Lower lobe of right lung (tissue), 2 donors: Measurements from ENCODE around the gene NYAP2. TPM values are rescaled to one million over a fixed set of nuclear protein-coding genes. Genes with fewer than 3 reads are reported as not detected.

Experiments
- ATAC-seq, 2 donors: fragments of 200-7000 bp; cut with Tn5 transposase; one replicate each; pipeline ENCODE4 v1.9.1; 2020 to 2022; ENCODE audit warnings: mild to moderate bottlenecking in 2 of 2, moderate library complexity in 2 of 2
- DNase-seq: peaks from one replicate; pipeline ENCODE4 v3.0.0-alpha.2; 2020
- H3K27ac ChIP-seq: fragments of 200-600 bp; one replicate; pipeline ENCODE4 v1.8.0; 2022
- H3K27me3 ChIP-seq: fragments of 200-600 bp; one replicate; pipeline ENCODE4 v1.8.0; 2022; ENCODE audit warnings: low read depth
- H3K36me3 ChIP-seq: fragments of 200-600 bp; one replicate; pipeline ENCODE4 v1.8.0; 2022; ENCODE audit warnings: mild to moderate bottlenecking
- H3K4me1 ChIP-seq: fragments of 200-600 bp; one replicate; pipeline ENCODE4 v1.8.0; 2022
- H3K4me3 ChIP-seq: fragments of 200-600 bp; one replicate; pipeline ENCODE4 v1.8.0; 2022; ENCODE audit warnings: mild to moderate bottlenecking
- H3K9me3 ChIP-seq: fragments of 200-600 bp; one replicate; pipeline ENCODE4 v1.8.0; 2022
- intact Hi-C: fragments of 100-400 bp; cut with DNase I; formaldehyde crosslinking; loops from one replicate; pipeline ENCODE4 v1.11.0; 2022
- total RNA-seq: library from RNA; stranded (reverse); fragmentation: NEBNext Ultra II Directional; extraction: Animal tissue kit (Norgen Biotek cat#: 25700); gene quantifications from one replicate; pipeline ENCODE4 v1.2.1, GENCODE V29; 2021
- TF ChIP-seq, protein P1 (sequence below): fragments of 200-600 bp; IDR thresholded peaks from one replicate; pipeline ENCODE4 v1.8.0; 2022; ENCODE audit warnings: antibody characterized with exemption, mild to moderate bottlenecking
- donor health status: DM: no; HTN: yes; CAD: no; lungs with severe emphysema.

NYAP2 gene
- total RNA-seq, 1 donor from 2014 or later = 1.1 TPM

DNA sequence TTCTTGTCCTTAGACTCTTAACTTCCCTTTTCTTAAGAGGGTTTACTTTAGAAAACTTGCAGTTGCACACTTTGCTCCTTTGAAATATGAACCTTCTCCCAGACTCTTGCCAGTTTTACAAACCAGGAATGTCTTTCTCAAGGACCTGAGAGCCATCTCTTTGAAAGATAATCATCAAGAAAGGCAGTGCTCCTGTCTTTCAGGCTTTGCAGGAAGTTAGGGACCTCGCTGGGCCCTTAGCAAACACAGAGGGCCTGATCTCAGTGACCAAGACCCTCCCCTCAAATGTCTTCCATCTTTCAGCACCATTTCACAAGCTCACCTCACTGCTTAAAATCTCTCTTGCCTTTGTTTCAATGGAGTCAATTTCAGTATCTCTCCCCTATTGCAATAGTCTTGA is 32.0 kb upstream of the NYAP2 start:
- no peaks in the 10 kb centered on the region for H3K9me3 ChIP-seq
- DNase-seq (no peak), ATAC-seq (no peak)
- TF ChIP-seq, protein P1, sequence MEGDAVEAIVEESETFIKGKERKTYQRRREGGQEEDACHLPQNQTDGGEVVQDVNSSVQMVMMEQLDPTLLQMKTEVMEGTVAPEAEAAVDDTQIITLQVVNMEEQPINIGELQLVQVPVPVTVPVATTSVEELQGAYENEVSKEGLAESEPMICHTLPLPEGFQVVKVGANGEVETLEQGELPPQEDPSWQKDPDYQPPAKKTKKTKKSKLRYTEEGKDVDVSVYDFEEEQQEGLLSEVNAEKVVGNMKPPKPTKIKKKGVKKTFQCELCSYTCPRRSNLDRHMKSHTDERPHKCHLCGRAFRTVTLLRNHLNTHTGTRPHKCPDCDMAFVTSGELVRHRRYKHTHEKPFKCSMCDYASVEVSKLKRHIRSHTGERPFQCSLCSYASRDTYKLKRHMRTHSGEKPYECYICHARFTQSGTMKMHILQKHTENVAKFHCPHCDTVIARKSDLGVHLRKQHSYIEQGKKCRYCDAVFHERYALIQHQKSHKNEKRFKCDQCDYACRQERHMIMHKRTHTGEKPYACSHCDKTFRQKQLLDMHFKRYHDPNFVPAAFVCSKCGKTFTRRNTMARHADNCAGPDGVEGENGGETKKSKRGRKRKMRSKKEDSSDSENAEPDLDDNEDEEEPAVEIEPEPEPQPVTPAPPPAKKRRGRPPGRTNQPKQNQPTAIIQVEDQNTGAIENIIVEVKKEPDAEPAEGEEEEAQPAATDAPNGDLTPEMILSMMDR = no peak
- no peak overlapping the region for H3K4me3 ChIP-seq
- no peaks in the 10 kb centered on the region for H3K36me3 ChIP-seq
- intact Hi-C loops = no loop called here
- H3K4me1 ChIP-seq = no peaks in the 10 kb centered on the region
- H3K27ac ChIP-seq = no peak overlapping the region
- H3K27me3 ChIP-seq = no peaks in the 10 kb centered on the region

DNA sequence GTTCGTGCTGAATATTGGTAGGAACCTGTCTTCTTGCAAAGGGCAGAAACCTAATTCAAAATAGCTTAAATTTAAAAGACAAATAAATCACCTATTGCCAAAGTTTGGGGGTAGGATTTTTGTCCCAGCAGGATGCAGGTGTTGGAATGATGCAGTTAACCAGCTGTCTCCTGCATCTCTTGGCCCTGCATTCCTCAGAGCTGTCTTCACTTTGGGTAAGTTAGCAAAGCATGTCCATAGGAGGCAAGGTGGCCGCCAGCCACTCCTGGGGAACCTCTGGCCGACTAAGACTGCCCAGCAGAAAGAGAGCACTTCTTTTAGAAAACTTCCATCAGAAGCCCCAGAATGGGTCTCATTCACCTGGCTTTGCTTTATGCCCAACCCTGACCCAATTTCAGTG is 20.5 kb upstream of the NYAP2 start:
- H3K27me3 ChIP-seq = no peaks in the 10 kb centered on the region
- H3K36me3 ChIP-seq = no peaks in the 10 kb centered on the region
- H3K4me1 ChIP-seq = no peaks in the 10 kb centered on the region
- H3K27ac ChIP-seq = no peak overlapping the region
- DNase-seq (no peak), ATAC-seq (no peak)
- intact Hi-C loops = no loop called here
- H3K9me3 ChIP-seq = no peaks in the 10 kb centered on the region
- H3K4me3 ChIP-seq = no peak overlapping the region
- TF ChIP-seq, protein P1 = no peak

DNA sequence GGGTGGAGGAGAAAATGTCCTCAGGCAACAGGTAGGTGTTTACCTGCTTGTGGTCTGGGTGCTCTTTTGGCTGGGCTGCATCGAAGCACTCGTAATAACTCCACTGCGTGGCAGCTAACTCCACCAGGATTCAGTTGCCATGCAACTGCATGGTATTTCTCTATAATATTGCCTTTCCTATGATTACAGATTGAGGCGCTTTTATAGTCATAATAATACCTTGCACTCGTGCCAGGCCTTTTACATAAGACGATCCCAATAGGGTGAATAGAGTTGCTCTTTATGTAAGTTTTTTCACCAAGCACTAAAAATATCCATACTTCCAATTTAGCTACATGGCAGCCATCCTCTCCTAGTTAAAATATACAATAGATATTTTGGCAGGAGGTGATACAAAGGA is 19.7 kb upstream of the NYAP2 start:
- H3K36me3 ChIP-seq = no peaks in the 10 kb centered on the region
- H3K4me3 ChIP-seq = no peak overlapping the region
- H3K9me3 ChIP-seq = no peaks in the 10 kb centered on the region
- H3K27ac ChIP-seq = no peak overlapping the region
- no peak for DNase-seq
- H3K27me3 ChIP-seq = no peaks in the 10 kb centered on the region
- intact Hi-C loops = no loop called here
- ATAC-seq = no peak
- no peaks in the 10 kb centered on the region for H3K4me1 ChIP-seq
- TF ChIP-seq, protein P1 = no peak

DNA sequence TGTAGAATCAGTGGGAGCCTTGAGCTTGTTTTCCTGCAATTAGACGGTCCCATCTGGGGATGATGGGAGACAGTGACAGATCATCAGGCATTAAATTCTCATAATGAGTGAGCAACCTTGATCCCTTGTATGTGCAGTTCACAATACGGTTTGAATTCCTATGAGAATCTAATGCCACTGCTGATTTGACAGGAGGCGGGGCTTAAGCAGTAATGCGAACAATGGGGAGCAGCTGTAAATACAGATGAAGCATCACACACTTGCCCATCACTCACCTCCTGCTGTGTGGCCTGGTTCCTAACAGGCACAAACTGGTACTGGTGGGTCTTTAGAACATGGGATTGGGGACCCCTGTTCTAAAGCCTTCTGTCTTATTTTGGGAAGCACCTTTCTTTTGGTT is 17.9 kb upstream of the NYAP2 start:
- H3K27me3 ChIP-seq = no peaks in the 10 kb centered on the region
- H3K4me3 ChIP-seq = no peak overlapping the region
- no peaks in the 10 kb centered on the region for H3K36me3 ChIP-seq
- no peaks in the 10 kb centered on the region for H3K9me3 ChIP-seq
- ATAC-seq = no peak
- TF ChIP-seq, protein P1 = no peak
- H3K4me1 ChIP-seq = no peaks in the 10 kb centered on the region
- intact Hi-C loops = no loop called here
- no peak overlapping the region for H3K27ac ChIP-seq
- no peak for DNase-seq

DNA sequence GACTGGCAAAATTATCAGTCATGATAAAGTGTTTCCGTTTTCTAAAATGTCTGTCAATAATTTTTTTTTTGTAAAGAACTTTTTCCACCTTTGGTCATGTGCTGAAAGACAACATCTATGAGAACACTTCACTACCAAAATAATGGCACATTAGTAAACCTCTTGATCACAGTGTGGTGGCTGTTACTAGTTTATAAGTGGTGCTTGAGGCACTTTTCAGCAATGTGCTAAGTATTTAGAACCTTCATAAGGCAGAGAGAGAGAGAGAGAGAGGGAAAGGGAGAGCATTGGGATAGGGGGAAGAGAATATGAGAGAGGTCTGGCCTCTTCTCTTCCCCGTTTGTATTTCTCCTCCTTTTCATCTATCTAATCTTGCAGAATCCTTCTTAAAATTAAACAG is 1.1 kb upstream of the NYAP2 start:
- Histone ChIP-seq H3K9me3 (no peaks in the 10 kb centered on the region), H3K4me1 (no peaks in the 10 kb centered on the region), H3K4me3 (no peak overlapping the region), H3K27ac (no peak overlapping the region), H3K27me3 (no peaks in the 10 kb centered on the region), H3K36me3 (no peaks in the 10 kb centered on the region)
- TF ChIP-seq, protein P1 = no peak
- DNase-seq (no peak), ATAC-seq (peak; percentile 51 to 52)
- intact Hi-C loops = no loop called here

DNA sequence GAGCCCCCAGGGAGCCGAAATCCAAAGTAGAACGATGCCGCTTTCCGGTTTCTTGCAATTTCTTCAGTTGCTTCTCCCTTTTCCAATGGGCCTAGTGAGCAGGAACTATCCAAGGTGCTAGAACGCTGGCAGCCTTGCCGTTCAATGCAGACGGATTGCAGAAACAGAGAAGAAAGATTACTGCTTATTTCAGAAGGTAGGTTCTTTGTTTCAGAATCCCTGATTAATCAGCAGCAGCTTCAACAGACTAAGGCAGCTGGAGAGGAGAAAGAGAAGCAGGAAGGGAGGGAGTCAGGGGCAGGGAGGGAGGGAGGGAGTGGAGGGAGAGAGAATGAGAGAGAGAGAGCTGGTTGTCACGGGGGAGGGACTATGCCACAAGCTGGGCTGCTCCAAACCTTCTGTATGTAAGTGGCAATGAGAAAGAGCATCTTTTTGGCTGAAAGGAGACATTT is 576 bp downstream of the NYAP2 start:
- Histone ChIP-seq H3K9me3 (no peaks in the 10 kb centered on the region), H3K36me3 (no peaks in the 10 kb centered on the region), H3K27me3 (no peaks in the 10 kb centered on the region), H3K4me1 (no peaks in the 10 kb centered on the region), H3K4me3 (no peak overlapping the region), H3K27ac (no peak overlapping the region)
- ATAC-seq = no peak
- DNase-seq = no peak
- intact Hi-C loops = no loop called here
- TF ChIP-seq, protein P1 = no peak
